GM18498 (cell line): Measurements from ENCODE around the gene P2RX5.
"Not testable (repeated sequence)": the region's sequence is repeated elsewhere in the genome, so short reads cannot be mapped to it uniquely, and the experiment has no call there.

Experiments used
- ATAC-seq: cut with Tn5 transposase; IDR thresholded peaks from one replicate; pipeline ENCODE4 v1.9.1; 2021; ENCODE audit warnings: mild to moderate bottlenecking, moderate library complexity; ENCODE audit not compliant: unreplicated experiment

Gene P2RX5

DNA sequence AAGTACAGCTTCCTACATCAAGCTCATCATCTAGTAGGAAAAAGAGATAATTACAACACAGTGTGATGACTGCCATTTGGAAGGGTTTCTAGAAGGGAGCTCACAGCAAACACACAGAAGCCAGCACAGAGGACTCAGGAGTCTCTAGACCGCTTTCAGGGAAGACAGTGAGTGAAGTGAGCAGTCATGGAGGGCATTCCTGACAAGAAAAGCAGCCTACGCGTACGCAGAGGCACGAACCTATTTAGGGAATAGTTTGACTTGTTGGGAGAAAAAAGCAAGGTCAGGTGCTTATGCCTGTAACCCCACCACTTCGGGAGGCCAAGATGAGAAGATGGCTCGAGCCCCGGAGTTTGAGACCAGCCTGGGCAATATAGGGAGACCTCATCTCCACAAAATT is 19.3 kb upstream of the P2RX5 start:
- no peak for ATAC-seq

DNA sequence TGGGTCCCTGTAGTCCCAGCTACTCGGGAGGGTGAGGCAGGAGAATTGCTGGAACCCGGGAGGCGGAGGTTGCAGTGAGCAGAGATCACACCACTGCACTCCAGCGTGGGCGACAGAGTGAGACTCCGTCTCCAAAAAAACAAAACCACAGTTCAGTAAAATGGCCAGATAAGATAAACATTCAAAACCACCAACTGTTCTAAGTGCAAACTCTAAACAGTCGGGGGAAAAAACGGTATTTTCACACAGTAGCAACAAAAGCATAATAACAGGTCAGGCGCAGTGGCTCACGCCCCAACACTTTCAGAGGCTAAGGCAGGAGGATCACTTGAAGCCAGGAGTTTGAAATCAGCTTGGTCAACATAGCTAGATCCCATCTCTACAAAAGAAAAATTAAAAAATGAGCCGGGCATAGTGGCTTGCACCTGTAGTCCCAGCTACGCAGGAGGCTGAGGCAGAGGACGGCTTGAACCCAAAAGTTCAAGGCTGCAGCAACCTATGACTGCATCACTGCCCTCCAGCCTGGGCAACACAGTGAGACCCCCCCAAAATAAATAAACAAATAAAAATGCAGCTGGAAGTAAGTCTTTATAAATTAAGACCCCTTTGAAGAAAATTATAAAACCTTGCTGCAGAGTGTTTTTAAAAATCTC is 17.0 kb upstream of the P2RX5 start:
- no peak for ATAC-seq

DNA sequence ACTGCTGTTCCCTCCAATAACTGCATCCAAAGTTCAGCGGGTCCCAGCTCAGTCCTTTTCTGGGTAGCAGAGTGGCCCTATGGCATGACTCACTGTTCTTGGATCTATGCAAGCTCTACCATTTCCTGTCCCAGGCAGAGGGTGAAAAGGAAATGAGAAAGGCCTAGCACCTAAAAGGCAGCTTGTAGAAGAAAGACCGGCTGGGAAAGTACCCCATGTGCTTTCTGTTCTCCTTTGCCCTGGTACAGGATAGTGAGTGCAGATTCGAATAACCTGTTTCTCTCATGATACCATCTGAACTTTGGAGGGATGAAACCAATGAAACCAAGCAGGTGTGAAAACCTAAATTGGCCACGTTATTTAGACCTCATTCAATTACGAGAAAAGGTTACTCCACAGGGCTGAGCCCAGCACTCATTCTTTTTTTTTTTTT is 15.0 kb upstream of the P2RX5 start:
- peak; percentile 95 for ATAC-seq

DNA sequence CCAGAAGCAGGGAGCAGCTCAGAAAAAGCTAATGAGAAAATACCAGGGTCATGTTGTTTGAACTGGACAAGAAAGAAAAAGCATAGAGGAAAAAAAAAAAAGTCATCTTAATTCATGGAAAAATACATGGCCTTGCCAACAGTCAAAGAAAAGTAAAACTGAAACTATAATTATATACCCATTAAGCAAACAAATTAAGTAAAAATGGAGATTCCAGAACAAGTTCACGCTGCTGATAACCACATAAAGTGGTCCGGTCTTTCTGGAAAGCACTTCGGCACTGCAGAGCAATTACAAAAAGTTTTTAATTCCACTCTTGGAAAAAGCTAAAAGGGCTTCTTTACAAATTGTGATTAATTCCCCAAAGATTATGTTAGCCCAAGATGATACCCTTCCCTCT is 12.4 kb upstream of the P2RX5 start:
- no peak for ATAC-seq

DNA sequence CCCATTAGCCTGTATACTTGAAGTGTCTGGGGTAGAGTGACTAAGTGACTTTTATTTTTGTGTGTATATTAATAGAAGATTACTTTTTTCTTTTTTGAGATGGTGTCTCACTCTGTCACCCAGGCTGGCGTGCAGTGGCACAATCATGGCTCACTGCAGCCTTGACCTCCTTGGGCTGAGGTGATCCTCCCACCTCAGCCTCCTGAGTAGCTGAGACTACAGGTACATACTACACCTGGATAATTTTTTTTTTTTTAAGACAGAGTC is 9.7 kb upstream of the P2RX5 start:
- not testable (repeated sequence) for ATAC-seq

DNA sequence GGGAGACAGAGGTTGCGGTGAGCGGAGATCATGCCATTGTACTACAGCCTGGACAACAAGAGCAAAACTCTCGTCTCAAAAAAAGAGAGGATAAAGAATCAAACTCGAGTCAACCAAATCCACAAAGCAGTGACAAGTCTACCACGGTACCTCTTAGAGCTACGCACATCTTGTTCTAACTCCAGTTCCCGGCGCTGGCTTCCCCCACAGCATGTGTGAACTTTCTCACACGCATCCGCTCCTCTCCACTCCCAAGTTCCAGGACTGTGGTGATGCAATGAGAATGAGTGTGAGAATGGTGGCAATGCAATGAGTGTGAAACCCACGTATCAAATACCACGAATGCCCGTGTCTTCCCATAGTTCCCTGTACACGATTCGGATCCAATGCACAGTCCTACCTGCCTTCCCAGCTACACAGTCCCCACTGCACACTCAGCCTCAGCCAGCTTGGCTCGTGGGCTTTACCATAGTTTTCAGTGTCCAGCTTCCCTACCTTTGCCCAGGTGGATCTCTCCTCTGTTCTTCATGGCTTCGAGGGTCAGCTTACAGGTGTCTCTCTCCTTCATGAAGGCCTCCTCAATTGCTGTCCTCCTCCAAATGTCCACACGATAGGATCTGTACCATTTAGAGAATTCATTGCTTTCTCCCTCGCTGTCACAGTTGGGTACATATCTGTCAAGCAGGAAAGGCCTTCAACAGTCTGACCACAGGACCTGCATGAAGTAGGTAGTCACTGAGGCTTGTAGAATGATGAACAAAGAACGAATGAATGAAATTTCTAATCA is 9.2 kb upstream of the P2RX5 start:
- ATAC-seq = no peak

DNA sequence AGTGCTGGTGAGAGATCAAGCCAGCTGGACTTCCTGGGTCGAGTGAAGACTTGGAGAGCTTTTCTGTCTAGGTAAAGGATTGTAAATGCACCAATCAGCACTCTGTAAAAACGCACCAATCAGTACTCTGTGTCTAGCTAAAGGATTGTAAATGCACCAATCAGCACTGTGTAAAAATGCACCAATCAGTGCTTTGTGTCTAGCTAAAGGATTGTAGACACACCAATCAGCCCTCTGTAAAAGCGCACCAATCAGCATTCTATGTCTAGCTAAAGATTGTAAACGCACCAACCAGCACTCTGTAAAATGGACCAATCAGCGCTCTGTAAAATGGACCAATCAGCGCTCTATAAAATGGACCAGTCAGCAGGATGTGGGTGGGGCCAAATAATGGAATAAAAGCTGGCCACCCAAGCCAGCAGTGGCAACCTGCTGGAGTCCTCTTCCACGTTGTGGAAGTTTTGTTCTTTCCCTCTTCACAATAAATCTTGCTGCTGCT is 6.1 kb upstream of the P2RX5 start:
- not testable (repeated sequence) for ATAC-seq

DNA sequence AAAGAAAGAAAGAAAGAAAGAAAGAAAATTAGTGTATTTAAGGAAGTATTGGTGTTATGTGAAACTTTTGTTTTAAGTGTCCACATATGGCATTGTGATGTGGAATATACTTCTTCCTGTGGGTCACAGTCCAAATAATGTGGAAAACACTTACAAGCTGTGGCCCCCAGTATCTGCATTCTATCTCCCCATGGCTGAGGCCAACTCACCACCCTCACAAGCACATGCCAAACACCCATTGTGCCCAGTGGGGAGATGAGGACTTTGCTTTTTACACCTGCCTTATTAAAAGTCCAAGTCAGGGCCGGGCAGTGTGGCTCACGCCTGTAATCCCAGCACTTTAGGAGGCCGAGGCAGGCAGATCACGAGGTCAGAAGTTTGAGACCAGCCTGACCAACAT is 4.0 kb upstream of the P2RX5 start:
- ATAC-seq = no peak

DNA sequence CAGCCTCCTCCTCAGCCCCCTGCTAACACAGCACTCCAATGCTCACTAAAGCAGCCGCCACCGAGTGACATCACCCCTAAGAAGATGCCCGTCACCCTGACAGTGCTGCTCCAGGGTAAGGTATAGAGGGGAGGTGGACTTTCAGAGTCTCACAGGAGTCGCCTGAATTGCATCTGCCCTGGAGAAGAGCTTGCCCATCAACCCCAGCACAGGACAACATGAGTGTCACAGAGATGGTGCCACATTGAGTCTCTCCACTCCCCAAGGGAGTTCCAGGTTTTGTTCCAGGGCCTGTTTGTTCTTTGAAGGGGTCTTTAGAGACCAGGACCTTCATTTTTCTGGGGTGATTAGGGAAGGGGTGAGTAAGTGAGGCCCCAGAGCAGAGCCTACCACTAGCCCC is 2.2 kb upstream of the P2RX5 start:
- ATAC-seq = no peak

DNA sequence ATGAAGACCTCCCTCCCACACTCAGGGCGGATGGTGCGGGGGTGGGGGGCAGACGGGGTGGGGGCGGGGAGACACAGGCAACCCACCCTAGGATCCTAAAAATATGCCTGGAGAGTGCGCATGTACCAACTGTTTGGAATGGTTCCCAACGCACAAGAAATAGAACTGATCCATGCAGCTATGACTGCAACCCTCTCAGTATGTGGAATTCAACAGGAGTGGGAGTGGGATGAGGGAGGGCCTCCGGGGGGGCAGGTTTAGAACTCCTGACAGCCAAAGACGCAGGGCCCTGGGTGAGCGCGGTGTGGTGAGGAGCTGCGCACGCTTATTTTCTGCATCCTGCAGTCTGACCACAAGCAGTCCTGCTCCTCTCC is 1.1 kb upstream of the P2RX5 start:
- ATAC-seq = no peak

DNA sequence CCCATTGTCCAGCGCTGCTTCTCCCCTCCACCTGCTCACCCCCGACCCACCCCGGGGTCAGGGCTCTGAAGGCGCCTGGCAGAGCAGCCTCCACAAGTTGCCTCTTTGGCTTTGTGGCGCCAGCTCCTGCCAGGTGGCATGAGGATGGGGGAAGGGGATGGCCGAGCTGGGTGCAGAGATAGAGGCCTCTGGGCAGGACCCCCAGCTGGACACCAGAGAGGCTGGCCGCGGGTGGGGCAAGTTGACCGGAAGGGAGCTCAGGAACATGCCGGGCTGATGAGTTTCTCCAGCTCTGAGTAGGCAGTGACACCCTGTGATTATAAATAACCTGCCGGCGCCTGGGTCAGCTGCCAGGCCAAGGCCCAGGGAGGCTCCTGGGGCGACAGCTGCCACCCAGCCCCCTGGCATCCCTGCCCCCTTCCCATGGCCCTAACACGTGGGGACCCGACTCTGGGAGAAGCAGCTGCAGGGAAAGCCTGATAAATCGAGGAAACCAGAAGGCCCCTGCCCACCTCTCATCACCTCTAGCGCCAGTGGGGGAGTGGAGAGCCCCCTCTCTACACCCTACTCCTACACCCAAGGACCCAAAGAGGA is 729 bp downstream of the P2RX5 start:
- ATAC-seq = no peak

DNA sequence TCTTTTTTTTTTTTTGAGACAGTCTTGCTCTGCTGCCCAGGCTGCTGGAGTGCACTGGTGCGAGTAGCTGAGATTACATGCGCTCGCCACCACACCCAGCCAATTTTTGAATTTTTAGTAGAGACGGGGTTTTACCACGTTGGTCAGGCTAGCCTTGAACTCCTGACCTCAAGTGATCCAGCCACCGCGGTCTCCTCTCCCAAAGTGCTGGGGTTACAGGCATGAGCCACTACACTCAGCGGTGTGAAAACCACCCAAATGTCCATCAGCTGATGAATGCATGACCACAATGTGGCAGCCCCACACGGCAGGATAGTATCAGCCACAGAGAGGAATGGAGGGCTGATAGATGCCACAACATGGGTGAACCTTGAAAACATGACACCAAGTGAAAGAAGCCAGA is 2.1 kb downstream of the P2RX5 start:
- ATAC-seq = peak; percentile 59

DNA sequence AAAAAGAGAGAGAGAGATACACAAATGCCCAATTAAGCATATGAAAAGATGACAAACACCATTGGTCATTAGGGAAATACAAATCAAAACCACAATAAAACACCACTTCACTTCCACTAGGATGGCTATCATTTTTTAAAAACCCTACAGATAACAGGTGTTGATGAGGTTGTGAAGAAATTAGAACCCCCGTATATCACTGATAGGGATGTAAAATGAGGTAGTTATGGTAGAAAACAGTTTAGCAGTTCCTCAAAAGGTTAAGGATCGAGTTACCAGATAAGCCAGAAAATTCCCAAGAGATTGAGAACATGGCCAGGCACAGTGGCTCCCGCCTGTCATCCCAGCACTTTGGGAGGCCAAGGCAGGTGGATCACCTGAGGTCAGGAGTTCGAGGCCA is 2.8 kb downstream of the P2RX5 start:
- no peak for ATAC-seq

DNA sequence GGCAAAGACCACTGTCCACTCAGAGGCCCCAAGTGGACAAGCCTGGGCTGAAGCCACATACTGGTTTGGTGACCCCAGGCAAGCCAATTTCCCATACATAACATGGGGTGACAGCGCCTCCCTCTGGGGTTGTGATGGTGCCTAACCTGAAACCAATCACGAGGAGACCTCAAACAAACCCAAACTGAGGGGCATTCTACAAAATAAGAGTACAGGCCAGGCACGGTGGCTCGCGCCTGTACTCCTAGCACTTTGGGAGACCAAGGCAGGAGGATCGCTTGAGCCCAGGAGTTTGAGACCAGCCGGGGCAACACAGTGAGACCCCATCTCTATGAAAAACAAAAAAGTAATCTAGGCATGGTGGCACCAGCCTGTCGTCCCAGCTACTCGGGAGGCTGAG is 3.6 kb downstream of the P2RX5 start:
- no peak for ATAC-seq

DNA sequence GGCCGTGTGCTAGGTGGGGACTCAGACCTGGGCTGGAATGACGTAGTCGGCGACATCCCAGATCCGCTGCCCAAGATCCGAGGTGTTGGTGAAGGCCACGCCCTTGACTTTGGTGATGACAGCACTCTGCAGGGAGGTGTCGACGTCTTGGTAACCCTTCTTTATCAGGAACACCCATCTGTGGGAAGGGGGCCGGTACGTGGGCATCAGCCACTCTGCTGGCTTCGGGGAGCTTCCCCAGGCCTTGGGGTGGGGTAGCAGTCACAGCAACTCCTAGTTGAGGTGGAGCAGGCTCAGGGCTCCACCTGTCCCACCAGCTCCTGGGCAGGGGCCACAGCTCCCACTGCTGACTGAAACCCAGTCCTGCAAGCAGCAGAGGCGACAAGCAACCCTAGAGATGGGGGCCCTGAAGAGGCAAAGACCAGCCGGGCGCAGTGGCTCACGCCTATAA is 4.3 kb downstream of the P2RX5 start:
- no peak for ATAC-seq

DNA sequence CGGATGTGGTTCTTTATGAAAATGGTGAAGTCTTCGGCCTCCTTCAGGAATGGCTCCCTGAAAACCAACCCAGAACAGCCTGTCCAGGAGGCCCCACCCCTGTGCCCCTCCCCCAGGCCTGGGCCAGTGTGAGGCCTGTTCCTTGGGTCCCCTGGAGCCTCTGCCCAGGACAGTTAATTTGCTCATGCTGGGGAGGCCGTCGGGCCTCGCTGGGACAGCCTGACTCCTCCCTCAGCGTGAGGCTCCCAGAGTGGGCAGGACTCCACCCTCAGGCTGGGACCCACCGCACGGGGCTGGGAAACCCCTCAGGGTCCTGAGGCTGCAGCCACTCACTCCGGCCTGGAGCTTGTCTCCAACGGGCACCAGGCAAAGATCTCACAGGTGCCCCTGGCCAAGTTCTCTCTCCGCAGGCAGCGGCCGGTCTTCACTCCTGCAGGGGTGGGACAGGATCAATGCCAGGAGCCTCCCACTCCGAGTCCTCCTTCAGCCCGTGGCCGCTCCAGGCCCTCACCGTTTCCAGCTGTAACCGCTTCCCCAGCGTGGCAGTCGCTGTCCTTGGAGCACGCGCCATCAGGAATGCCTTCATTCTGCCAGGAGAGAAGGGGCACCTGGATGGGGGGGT is 5.8 kb downstream of the P2RX5 start:
- no peak for ATAC-seq

DNA sequence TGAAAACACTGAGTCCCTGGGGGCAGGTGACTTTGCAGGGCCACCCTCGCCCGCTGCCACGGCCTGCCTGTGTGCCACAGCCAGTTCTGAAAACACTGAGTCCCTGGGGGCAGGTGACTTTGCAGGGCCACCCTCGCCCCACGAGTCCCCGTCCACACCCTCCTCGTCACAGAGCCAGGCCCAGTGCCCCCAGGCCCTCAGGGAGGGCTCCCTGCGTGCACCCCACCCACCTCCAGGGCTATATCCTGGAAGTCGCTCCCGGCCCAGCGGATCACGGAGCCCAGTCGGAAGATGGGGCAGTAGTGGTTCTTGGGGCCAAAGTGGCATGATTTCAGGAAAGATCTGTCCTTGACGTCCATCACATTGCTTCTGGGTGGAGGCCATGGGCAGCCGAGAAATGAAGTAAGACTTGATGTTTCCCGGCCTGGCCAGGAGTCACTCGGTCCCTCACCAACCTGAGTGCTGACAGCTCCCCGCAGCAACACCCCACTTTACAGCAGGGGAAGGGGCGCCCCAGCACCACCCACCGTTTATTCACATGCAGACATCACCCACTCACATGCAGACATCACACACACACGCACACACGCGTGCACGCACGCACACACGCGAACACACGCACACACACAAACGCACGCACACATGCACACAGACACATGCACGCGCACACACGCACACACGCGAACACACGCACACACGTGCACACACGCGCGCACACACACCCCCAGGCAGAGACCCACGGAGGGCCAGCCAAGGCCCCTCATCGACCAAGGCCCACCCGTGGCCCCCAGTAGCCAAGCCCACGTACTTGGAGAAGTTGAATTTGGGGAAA is 6.5 kb downstream of the P2RX5 start:
- no peak for ATAC-seq

DNA sequence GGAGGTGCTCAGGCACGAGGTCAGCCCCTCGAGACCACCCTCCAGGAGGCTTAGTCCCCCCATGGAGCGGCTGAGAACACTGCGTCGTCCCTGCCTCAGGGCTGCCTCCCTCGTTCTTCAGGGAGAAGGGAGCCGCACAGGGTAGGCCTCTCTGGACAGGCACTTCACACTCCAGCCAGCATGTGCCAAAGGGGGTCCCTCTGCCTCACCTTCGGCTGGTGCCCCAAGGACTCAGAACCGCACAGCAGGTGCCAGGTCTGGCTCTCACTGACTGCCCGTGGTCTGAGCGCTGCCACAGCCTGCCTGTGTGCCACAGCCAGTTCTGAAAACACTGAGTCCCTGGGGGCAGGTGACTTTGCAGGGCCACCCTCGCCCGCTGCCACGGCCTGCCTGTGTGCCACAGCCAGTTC is 7.1 kb downstream of the P2RX5 start:
- ATAC-seq = no peak

DNA sequence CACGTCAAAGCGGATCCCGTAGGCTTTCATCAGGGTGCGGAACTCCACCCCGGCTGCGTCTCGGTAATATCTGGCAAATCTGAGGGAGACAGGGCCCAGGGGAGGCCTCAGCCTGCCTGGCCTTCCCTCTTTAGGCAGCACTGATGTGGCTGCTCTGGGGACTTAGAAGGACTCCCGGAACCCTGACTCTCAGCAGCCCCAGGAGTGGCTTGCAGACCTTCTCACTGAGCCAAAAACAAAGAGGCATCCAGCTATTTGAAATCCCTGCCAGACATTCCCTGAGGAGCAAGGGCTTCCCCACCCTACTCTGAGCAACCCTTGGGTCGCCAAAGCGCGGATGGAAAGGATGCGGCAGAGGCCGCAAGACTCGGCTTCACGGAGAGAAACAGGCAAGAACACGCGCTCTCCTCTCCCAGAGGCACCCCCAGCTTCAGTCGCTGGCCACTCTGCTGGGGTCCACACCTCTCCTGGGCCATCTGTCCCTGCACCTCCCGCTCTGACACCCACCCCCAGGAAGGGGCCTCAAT is 7.9 kb downstream of the P2RX5 start:
- no peak for ATAC-seq

DNA sequence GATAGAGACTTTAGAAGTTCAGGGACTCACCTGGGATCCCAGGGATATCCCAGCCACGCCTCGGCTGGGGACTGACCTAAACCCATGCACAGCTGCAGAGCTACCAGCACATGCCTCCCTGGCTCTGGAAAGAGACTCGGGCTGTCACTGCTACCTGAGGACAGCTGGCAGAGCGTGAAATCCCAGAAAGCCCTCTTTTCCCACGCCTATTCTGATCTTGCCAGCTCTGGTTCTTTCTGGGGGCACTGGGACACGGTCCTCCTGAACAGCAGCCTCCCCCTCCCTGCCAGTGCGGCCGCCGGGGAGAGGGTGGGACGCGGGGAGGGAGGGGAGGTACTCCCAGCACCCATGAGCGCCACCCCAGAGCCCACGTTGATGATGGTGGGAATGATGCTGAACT is 10.8 kb downstream of the P2RX5 start:
- no peak for ATAC-seq

DNA sequence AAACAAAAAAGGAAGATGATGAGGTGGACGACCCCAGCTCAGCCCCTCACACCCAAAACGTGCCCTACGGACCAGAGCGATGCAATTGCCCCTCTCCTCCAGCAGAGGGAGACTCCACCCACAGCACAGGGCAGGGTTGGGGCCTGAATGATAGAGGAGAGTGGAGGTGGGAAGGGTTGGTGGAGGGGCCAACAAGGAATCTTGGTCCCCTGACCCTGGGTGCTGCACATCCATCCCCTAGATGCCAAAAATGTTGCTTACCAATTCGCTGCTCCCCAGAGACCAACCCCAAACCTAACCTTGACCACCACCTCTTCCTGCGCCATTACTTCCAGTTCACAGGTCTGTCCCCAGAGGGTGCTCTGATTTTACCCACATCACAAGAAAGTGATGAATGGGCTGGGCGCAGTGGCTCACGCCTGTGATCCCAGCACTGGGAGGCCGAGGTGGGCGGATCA is 12.9 kb downstream of the P2RX5 start:
- ATAC-seq = peak; percentile 80
